GM12891 (cell line): ENCODE measurements around the gene FGF12.

ENCODE experiments used
- POLR2A ChIP-seq: IDR thresholded peaks from 2 replicates; pipeline ENCODE4 v1.6.1; 2011; ENCODE audit warnings: low read depth, low read length, control low read depth
- POLR2AphosphoS5 ChIP-seq: IDR thresholded peaks from 2 replicates; pipeline ENCODE4 v1.6.1; 2011; ENCODE audit warnings: low read depth, low read length, control low read depth
- POU2F2 ChIP-seq: IDR thresholded peaks from 2 replicates; pipeline ENCODE4 v1.6.1; 2011; ENCODE audit warnings: low read depth, mild to moderate bottlenecking, control low read depth, low read length, moderate library complexity
- SPI1 ChIP-seq: IDR thresholded peaks from 2 replicates; pipeline ENCODE4 v1.6.1; 2011; ENCODE audit warnings: low read depth, low read length, control low read depth
- TAF1 ChIP-seq: IDR thresholded peaks from 2 replicates; pipeline ENCODE4 v1.6.1; 2011; ENCODE audit warnings: low read depth, low read length, control low read depth

GRCh38 chr3:192408647-192409200 is 318.6 kb downstream of the FGF12 start:
- TF ChIP-seq SPI1 (no peak), POU2F2 (no peak), POLR2AphosphoS5 (no peak), POLR2A (no peak), TAF1 (no peak)
